A549 (cell line): ENCODE results near the gene SERPINB2. TPM values are rescaled to one million over a fixed set of nuclear protein-coding genes. Genes with fewer than 3 reads are reported as not detected.

Source experiments
- ATAC-seq, 2 experiments: fragments of 200-7000 bp in 1 of 2; fragments of >200 bp in 1 of 2; cut with Nextera tagmentation in 1 of 2; cut with Tn5 transposase in 1 of 2; 3 replicates each; pipeline versions ENCODE4 v1.8.0 to v1.9.1; 2018 to 2020; ENCODE audit warnings: mild to moderate bottlenecking in 1 of 2, moderate library complexity in 1 of 2
- CTCF ChIA-PET: fragments of 300-600 bp; sonication (Branson Sonifier 250); formaldehyde crosslinking; extraction: SDS; loops from one replicate; lab custom pipeline; 2021; ENCODE audit warnings: antibody characterized with exemption, inconsistent platforms; lab: Yijun Ruan, JAX
- POLR2A ChIA-PET: fragments of 350-600 bp; formaldehyde crosslinking; extraction: SDS; loops from one replicate; lab custom pipeline; 2021; ENCODE audit warnings: antibody characterized with exemption, inconsistent platforms; lab: Yijun Ruan, JAX
- DNase-seq, 2 experiments: peaks; one replicate each; pipeline versions ENCODE4 v3.0.0 to v3.0.0-alpha.2; 2011 to 2016; ENCODE audit warnings: low read depth in 1 of 2, low spot score in 1 of 2
- FAIRE-seq: peaks from 2 replicates; lab custom pipeline; 2011; peaks lifted over from hg19 to GRCh38; lab: Jason Lieb, UNC
- H3K27ac ChIP-seq, 2 experiments: fragments of >200 bp; sonication (Bioruptor Twin); formaldehyde crosslinking; 3 replicates each; pipeline ENCODE4 v1.5.1; 2016 to 2017
- H3K4me1 ChIP-seq: fragments of >200 bp; sonication (Bioruptor Twin); formaldehyde crosslinking; 3 replicates; pipeline ENCODE4 v1.6.1; 2016
- H3K4me2 ChIP-seq: fragments of >200 bp; sonication (Bioruptor Twin); formaldehyde crosslinking; 3 replicates; pipeline ENCODE4 v1.6.1; 2016
- H3K4me3 ChIP-seq: fragments of >200 bp; sonication (Bioruptor Twin); formaldehyde crosslinking; 3 replicates; pipeline ENCODE4 v1.5.1; 2016
- H3K9me3 ChIP-seq: fragments of >200 bp; sonication (Bioruptor Twin); formaldehyde crosslinking; 3 replicates; pipeline ENCODE4 v1.6.1; 2016
- BCL3 ChIP-seq: fragments of >200 bp; sonication (Bioruptor Twin); formaldehyde crosslinking; IDR thresholded peaks from 3 replicates; pipeline ENCODE4 v1.6.1; 2016
- BHLHE40 ChIP-seq: IDR thresholded peaks from 2 replicates; pipeline ENCODE4 v1.6.1; 2012; ENCODE audit warnings: low read depth, low read length, inconsistent platforms
- CBX2 ChIP-seq: fragments of 200-600 bp; sonication (generic); IDR thresholded peaks from 2 replicates; pipeline ENCODE4 v1.6.1; 2016; ENCODE audit warnings: low read depth, mild to moderate bottlenecking, borderline replicate concordance
- CEBPB ChIP-seq, 2 experiments: fragments of >200 bp in 1 of 2; sonication (Bioruptor Twin) in 1 of 2; formaldehyde crosslinking in 1 of 2; IDR thresholded peaks; 2 replicates each; pipeline ENCODE4 v1.6.1; 2012 to 2016
- CHD2 ChIP-seq: fragments of 150-350 bp; IDR thresholded peaks from 2 replicates; pipeline ENCODE4 v1.6.1; 2014; ENCODE audit warnings: low read length; ENCODE audit not compliant: partially characterized antibody
- CHD4 ChIP-seq: fragments of 200-600 bp; sonication (generic); IDR thresholded peaks from 2 replicates; pipeline ENCODE4 v1.6.1; 2016; ENCODE audit warnings: antibody characterized with exemption, mild to moderate bottlenecking, borderline replicate concordance
- E2F6 ChIP-seq: IDR thresholded peaks from 2 replicates; pipeline ENCODE4 v1.6.1; 2012; ENCODE audit warnings: low read depth, borderline replicate concordance
- ELK1 ChIP-seq: fragments of 150-350 bp; IDR thresholded peaks from 2 replicates; pipeline ENCODE4 v1.6.1; 2014; ENCODE audit warnings: low read depth, mild to moderate bottlenecking, low read length
- FOSB ChIP-seq: fragments of 250-450 bp; sonication (Bioruptor Pico); IDR thresholded peaks from 2 replicates; pipeline ENCODE4 v1.5.0; 2020; ENCODE audit warnings: mild to moderate bottlenecking, moderate library complexity
- FOSL2 ChIP-seq, 2 experiments: fragments of 450-650 bp in 1 of 2; fragments of >200 bp in 1 of 2; sonication (Bioruptor Twin) in 1 of 2; formaldehyde crosslinking; IDR thresholded peaks; 2 replicates each; pipeline versions ENCODE4 v1.5.0 to v1.6.1; 2016 to 2020; ENCODE audit warnings: mild to moderate bottlenecking in 1 of 2, moderate library complexity in 1 of 2
- FOXS1 ChIP-seq: fragments of 250-450 bp; sonication (Bioruptor Pico); IDR thresholded peaks from 2 replicates; pipeline ENCODE4 v1.5.0; 2020; ENCODE audit warnings: mild to moderate bottlenecking, moderate library complexity
- HDAC2 ChIP-seq: fragments of 200-600 bp; sonication (generic); IDR thresholded peaks from 2 replicates; pipeline ENCODE4 v1.6.1; 2016
- HES2 ChIP-seq: fragments of >200 bp; sonication (Bioruptor Twin); formaldehyde crosslinking; IDR thresholded peaks from 2 replicates; pipeline ENCODE4 v1.6.1; 2016
- HEYL ChIP-seq: fragments of 250-450 bp; sonication (Bioruptor Pico); IDR thresholded peaks from 2 replicates; pipeline ENCODE4 v1.8.0; 2021; ENCODE audit warnings: mild to moderate bottlenecking, moderate library complexity
- HOXB13 ChIP-seq: fragments of 250-450 bp; sonication (Bioruptor Pico); IDR thresholded peaks from 2 replicates; pipeline ENCODE4 v1.5.0; 2020; ENCODE audit warnings: low read depth, mild to moderate bottlenecking, moderate library complexity
- MYC ChIP-seq: IDR thresholded peaks from 2 replicates; pipeline ENCODE4 v1.6.1; 2012; ENCODE audit warnings: mild to moderate bottlenecking, inconsistent platforms, low read length, improper control_type of control experiment, borderline replicate concordance
- NPAS2 ChIP-seq: fragments of 250-450 bp; sonication (Bioruptor Pico); IDR thresholded peaks from 2 replicates; pipeline ENCODE4 v1.8.0; 2022; ENCODE audit warnings: mild to moderate bottlenecking, moderate library complexity, borderline replicate concordance
- PBX3 ChIP-seq: IDR thresholded peaks from 2 replicates; pipeline ENCODE4 v1.6.1; 2012
- RAD21 ChIP-seq, 2 experiments: fragments of >200 bp in 1 of 2; sonication (Bioruptor Twin) in 1 of 2; formaldehyde crosslinking in 1 of 2; IDR thresholded peaks in 1 of 2; conservative IDR thresholded peaks in 1 of 2; 2 replicates in 1 of 2; 3 replicates in 1 of 2; pipeline ENCODE4 v1.6.1; 2012 to 2018; ENCODE audit warnings: inconsistent platforms in 1 of 2
- RFX5 ChIP-seq: fragments of 450-650 bp; IDR thresholded peaks from 2 replicates; pipeline ENCODE4 v1.7.1; 2014; ENCODE audit warnings: antibody characterized with exemption, mild to moderate bottlenecking, moderate library complexity
- SMC3 ChIP-seq: fragments of >200 bp; sonication (Bioruptor Twin); formaldehyde crosslinking; IDR thresholded peaks from 3 replicates; pipeline ENCODE4 v1.6.1; 2018; ENCODE audit warnings: inconsistent platforms
- TP53 ChIP-seq: fragments of 250-450 bp; sonication (Bioruptor Pico); IDR thresholded peaks from 2 replicates; pipeline ENCODE4 v1.5.0; 2021; ENCODE audit warnings: mild to moderate bottlenecking, moderate library complexity
- ZC3H11A ChIP-seq: fragments of 450-650 bp; IDR thresholded peaks from 2 replicates; pipeline ENCODE4 v1.6.1; 2014; ENCODE audit warnings: antibody characterized with exemption, mild to moderate bottlenecking
- ZNF302 ChIP-seq: fragments of 250-450 bp; sonication (Bioruptor Pico); IDR thresholded peaks from 2 replicates; pipeline ENCODE4 v1.9.0; 2021; ENCODE audit warnings: inconsistent platforms, mild to moderate bottlenecking, moderate library complexity
- WGBS: methylation state at CpG from one replicate; pipeline ENCODE4 v1.1.6; 2017; ENCODE audit errors: missing lambda C conversion rate; 5-methylcytosine and 5-hydroxymethylcytosine counted together
- polyA plus RNA-seq, 4 experiments: library from polyadenylated mRNA; depleted of rRNA in 3 of 4; stranded (reverse); fragments of >200 nt; fragmentation: RNase III in 1 of 4; extraction: RNeasy Plus Mini Kit Qiagen cat#74134 plus additional on column Dnase treatment in 1 of 4; gene quantifications; 2 replicates in 3 of 4; 3 replicates in 1 of 4; pipeline ENCODE4 v1.2.3, GENCODE V29; 2011 to 2017
- TF ChIP-seq, protein P1 (sequence below): fragments of >200 bp; sonication (Bioruptor Twin); formaldehyde crosslinking; IDR thresholded peaks from 3 replicates; pipeline ENCODE4 v1.5.1; 2016

Gene SERPINB2
- polyA plus RNA-seq, 2 of the 4 experiments (the other 2 are of a cell fraction): not detected

DNA sequence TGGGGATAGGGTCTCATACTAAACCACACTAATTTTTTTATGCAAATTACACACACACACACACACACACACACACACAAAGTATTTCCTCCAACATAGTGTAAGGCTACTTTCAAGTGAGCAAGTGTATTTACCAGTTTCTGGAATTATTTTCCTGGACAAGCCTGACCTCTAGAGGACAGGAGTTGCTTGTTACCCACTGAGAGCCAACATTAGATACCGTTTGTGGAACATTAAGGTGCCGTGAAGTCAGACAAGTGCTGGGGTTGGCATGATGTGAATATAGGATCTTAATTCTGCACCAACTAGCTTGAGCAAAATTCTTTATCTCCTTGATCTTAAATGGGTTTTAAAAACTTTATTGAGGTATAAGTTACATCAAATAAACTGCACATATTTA, 39.3 kb upstream of the SERPINB2 start (continued):
- no peak for TF ChIP-seq BCL3

GRCh38 chr18:63850020-63850419, 37.5 kb upstream of the SERPINB2 start:
- peak; percentile 5 to 62 for DNase-seq
- peak; percentile 83 to 87 for ATAC-seq
- Histone ChIP-seq H3K9me3 (no peaks in the 10 kb centered on the region), H3K4me2 (0 out of 3 replicates have a peak overlapping the region, but pooled peaks have one; percentile 13), H3K4me3 (no peak overlapping the region), H3K27ac (no peak overlapping the region), H3K4me1 (no peaks in the 10 kb centered on the region)
- FAIRE-seq: no peak
- ChIA-PET CTCF (interaction anchor here (2.6 kb wide), 1 partner anchor 331 kb away, joined by 16 read pairs; no protein-coding TSS in a partner anchor), POLR2A (no interaction called here)
- WGBS: 4% methylated on average over 4 of the region's 4 CpGs
- TF ChIP-seq RAD21 (conservative IDR thresholded peaks at IDR 0.05 in 1 of 2, IDR thresholded peaks at IDR 0.05 in 1 of 2): peak in 1 of 2 experiments; percentile 45; a peak in 2 of 5 replicates
- TF ChIP-seq CEBPB (IDR thresholded peaks at IDR 0.05): peak in 1 of 2 experiments; percentile 49; a peak in 1 of 4 replicates
- no peak for TF ChIP-seq MYC
- no peak for TF ChIP-seq HES2
- TF ChIP-seq HOXB13: no peak
- no peak for TF ChIP-seq BHLHE40
- TF ChIP-seq, protein P1, sequence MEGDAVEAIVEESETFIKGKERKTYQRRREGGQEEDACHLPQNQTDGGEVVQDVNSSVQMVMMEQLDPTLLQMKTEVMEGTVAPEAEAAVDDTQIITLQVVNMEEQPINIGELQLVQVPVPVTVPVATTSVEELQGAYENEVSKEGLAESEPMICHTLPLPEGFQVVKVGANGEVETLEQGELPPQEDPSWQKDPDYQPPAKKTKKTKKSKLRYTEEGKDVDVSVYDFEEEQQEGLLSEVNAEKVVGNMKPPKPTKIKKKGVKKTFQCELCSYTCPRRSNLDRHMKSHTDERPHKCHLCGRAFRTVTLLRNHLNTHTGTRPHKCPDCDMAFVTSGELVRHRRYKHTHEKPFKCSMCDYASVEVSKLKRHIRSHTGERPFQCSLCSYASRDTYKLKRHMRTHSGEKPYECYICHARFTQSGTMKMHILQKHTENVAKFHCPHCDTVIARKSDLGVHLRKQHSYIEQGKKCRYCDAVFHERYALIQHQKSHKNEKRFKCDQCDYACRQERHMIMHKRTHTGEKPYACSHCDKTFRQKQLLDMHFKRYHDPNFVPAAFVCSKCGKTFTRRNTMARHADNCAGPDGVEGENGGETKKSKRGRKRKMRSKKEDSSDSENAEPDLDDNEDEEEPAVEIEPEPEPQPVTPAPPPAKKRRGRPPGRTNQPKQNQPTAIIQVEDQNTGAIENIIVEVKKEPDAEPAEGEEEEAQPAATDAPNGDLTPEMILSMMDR: peak; percentile 31; the same call in 1 of the 3 replicates
- TF ChIP-seq SMC3: peak; percentile 22; the same call in 1 of the 3 replicates
- no peak for TF ChIP-seq FOXS1
- TF ChIP-seq CHD4: no peak
- TF ChIP-seq TP53 (CRISPR knock-in tag): no peak

GRCh38 chr18:63850636-63851035, 36.9 kb upstream of the SERPINB2 start:
- WGBS: 37% methylated on average over 2 of the region's 2 CpGs
- ATAC-seq (no peak), DNase-seq (no peak), FAIRE-seq (no peak)
- Histone ChIP-seq H3K4me3 (no peak overlapping the region), H3K27ac (no peak overlapping the region), H3K4me1 (no peaks in the 10 kb centered on the region), H3K4me2 (no peak overlapping the region), H3K9me3 (no peaks in the 10 kb centered on the region)
- TF ChIP-seq HDAC2: no peak
- no peak for TF ChIP-seq PBX3
- ChIA-PET CTCF (no interaction called here), POLR2A (no interaction called here)

DNA sequence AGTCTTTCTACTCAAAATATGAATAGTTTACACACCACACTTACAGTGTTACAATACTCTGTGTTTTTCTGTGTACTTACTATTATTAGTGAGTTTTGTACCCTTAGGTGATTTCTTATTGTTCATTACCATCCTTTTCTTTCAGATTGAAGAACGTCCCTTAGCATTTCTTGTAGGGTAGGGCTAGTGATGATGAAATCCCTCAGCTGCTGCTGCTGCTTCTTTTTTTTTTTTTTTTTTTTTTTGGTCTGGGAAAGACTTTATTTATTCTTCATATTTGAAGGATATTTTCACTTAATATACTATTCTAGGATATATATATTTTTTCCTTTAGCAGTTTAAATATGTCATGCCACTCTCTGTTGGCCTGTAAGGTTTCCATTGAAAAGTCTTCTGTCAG, 29.0 kb upstream of the SERPINB2 start:
- 8% methylated on average over 1 of the region's 1 CpG for WGBS
- no peak overlapping the region for H3K4me3 ChIP-seq
- ATAC-seq (no peak), FAIRE-seq (no peak)
- TF ChIP-seq CHD2 (no peak), HDAC2 (no peak), FOSB (CRISPR knock-in tag) (no peak), FOSL2 (IDR thresholded peaks at IDR 0.05) (no peak), FOSL2 (CRISPR knock-in tag; IDR thresholded peaks at IDR 0.05) (no peak), RFX5 (no peak), NPAS2 (CRISPR knock-in tag) (no peak), ZNF302 (CRISPR knock-in tag) (no peak), HEYL (CRISPR knock-in tag) (no peak), E2F6 (no peak), CBX2 (no peak), ZC3H11A (no peak), ELK1 (no peak)
- TF ChIP-seq, all 56 proteins: peak for 0
- no peaks in the 10 kb centered on the region for H3K9me3 ChIP-seq
- H3K4me1 ChIP-seq: no peaks in the 10 kb centered on the region
- DNase-seq: no peak
- H3K4me2 ChIP-seq: no peak overlapping the region
- CTCF ChIA-PET: no interaction called here
- no peak overlapping the region for H3K27ac ChIP-seq
- POLR2A ChIA-PET: no interaction called here
